HEK293 (cell line): Measurements from ENCODE around the gene DSCAML1.

ENCODE experiments used
- CTCF ChIA-PET: fragments of 350-600 bp; formaldehyde crosslinking; extraction: SDS; loops from one replicate; lab custom pipeline; 2021; ENCODE audit warnings: antibody characterized with exemption; lab: Yijun Ruan, JAX
- POLR2A ChIA-PET: fragments of 300-600 bp; formaldehyde crosslinking; extraction: SDS; loops from one replicate; lab custom pipeline; 2020; ENCODE audit warnings: antibody characterized with exemption, inconsistent platforms; lab: Yijun Ruan, JAX
- H3K27ac ChIP-seq: fragments of 200-500 bp; sonication (Bioruptor generic); 2 replicates; pipeline ENCODE4 v1.5.1; 2014; ENCODE audit warnings: low read depth, low read length, control low read depth, inconsistent platforms; ENCODE audit errors: extremely low read depth
- H3K36me3 ChIP-seq, 2 experiments: fragments of 200-500 bp in 1 of 2; sonication (Bioruptor generic) in 1 of 2; 1 replicate in 1 of 2; 2 replicates in 1 of 2; pipeline ENCODE4 v1.5.1; 2014 to 2017; ENCODE audit warnings: inconsistent platforms in 2 of 2, low read length in 2 of 2; ENCODE audit not compliant: control insufficient read depth in 2 of 2, insufficient read depth in 1 of 2
- H3K4me1 ChIP-seq: fragments of 200-500 bp; sonication (Bioruptor generic); 2 replicates; pipeline ENCODE4 v1.5.1; 2014; ENCODE audit warnings: mild to moderate bottlenecking, low read length, inconsistent platforms; ENCODE audit not compliant: control insufficient read depth, insufficient read depth
- H3K4me3 ChIP-seq: 2 replicates; pipeline ENCODE4 v1.5.1; 2011; ENCODE audit warnings: low read depth, mild to moderate bottlenecking, control low read depth, low read length, moderate library complexity
- H3K9me3 ChIP-seq: fragments of 200-500 bp; sonication (Bioruptor generic); 2 replicates; pipeline ENCODE4 v1.5.1; 2014; ENCODE audit warnings: low read depth, low read length, inconsistent platforms; ENCODE audit not compliant: control insufficient read depth, insufficient read depth
- BCL11A ChIP-seq: fragments of 450-650 bp; formaldehyde crosslinking; IDR thresholded peaks from 2 replicates; pipeline ENCODE4 v1.5.1; 2016; ENCODE audit warnings: low read depth, missing biosample characterization, missing genetic modification characterization
- PRDM4 ChIP-seq: fragments of 450-650 bp; formaldehyde crosslinking; IDR thresholded peaks from 2 replicates; pipeline ENCODE4 v1.5.1; 2017; ENCODE audit warnings: missing biosample characterization, missing genetic modification characterization
- ZBTB21 ChIP-seq: fragments of 450-650 bp; formaldehyde crosslinking; IDR thresholded peaks from 2 replicates; pipeline ENCODE4 v1.5.1; 2017; ENCODE audit warnings: missing biosample characterization, missing genetic modification characterization
- ZIC2 ChIP-seq: fragments of 450-650 bp; formaldehyde crosslinking; IDR thresholded peaks from 2 replicates; pipeline ENCODE4 v1.5.1; 2016; ENCODE audit warnings: missing biosample characterization, missing genetic modification characterization
- ZNF132 ChIP-seq: fragments of 450-650 bp; formaldehyde crosslinking; IDR thresholded peaks from 2 replicates; pipeline ENCODE4 v1.5.1; 2017; ENCODE audit warnings: missing biosample characterization, missing genetic modification characterization, borderline replicate concordance
- ZNF148 ChIP-seq: fragments of 450-650 bp; formaldehyde crosslinking; IDR thresholded peaks from 2 replicates; pipeline ENCODE4 v1.5.0; 2017; ENCODE audit warnings: missing biosample characterization, missing genetic modification characterization, borderline replicate concordance
- ZNF175 ChIP-seq: fragments of 450-650 bp; formaldehyde crosslinking; IDR thresholded peaks from 2 replicates; pipeline ENCODE4 v1.5.1; 2016; ENCODE audit warnings: missing biosample characterization, missing genetic modification characterization
- ZNF223 ChIP-seq: fragments of 450-650 bp; formaldehyde crosslinking; IDR thresholded peaks from 2 replicates; pipeline ENCODE4 v1.5.1; 2016; ENCODE audit warnings: missing biosample characterization, missing genetic modification characterization
- ZNF248 ChIP-seq: fragments of 450-650 bp; formaldehyde crosslinking; IDR thresholded peaks from 2 replicates; pipeline ENCODE4 v1.5.1; 2017; ENCODE audit warnings: missing biosample characterization, missing genetic modification characterization
- ZNF292 ChIP-seq: fragments of 450-650 bp; formaldehyde crosslinking; IDR thresholded peaks from 2 replicates; pipeline ENCODE4 v1.5.1; 2016; ENCODE audit warnings: low read depth, missing biosample characterization, missing genetic modification characterization, borderline replicate concordance
- ZNF341 ChIP-seq: fragments of 450-650 bp; formaldehyde crosslinking; IDR thresholded peaks from 2 replicates; pipeline ENCODE4; 2016; ENCODE audit warnings: low read depth, missing biosample characterization, missing genetic modification characterization
- ZNF391 ChIP-seq: fragments of 450-650 bp; formaldehyde crosslinking; IDR thresholded peaks from 2 replicates; pipeline ENCODE4 v1.5.1; 2016; ENCODE audit warnings: low read depth, missing biosample characterization, missing genetic modification characterization, borderline replicate concordance
- ZNF394 ChIP-seq: fragments of 450-650 bp; formaldehyde crosslinking; IDR thresholded peaks from 2 replicates; pipeline ENCODE4 v1.5.1; 2016; ENCODE audit warnings: missing biosample characterization, missing genetic modification characterization, mild to moderate bottlenecking, moderate library complexity, borderline replicate concordance
- ZNF488 ChIP-seq: fragments of 450-650 bp; formaldehyde crosslinking; IDR thresholded peaks from 2 replicates; pipeline ENCODE4 v1.5.1; 2016; ENCODE audit warnings: missing biosample characterization, missing genetic modification characterization
- ZNF521 ChIP-seq: fragments of 450-650 bp; formaldehyde crosslinking; IDR thresholded peaks from 2 replicates; pipeline ENCODE4 v1.5.1; 2017; ENCODE audit warnings: missing biosample characterization, mild to moderate bottlenecking, missing genetic modification characterization
- ZNF549 ChIP-seq: fragments of 450-650 bp; IDR thresholded peaks from 2 replicates; pipeline ENCODE4 v1.5.1; 2018; ENCODE audit warnings: missing biosample characterization, missing genetic modification characterization, mild to moderate bottlenecking, inconsistent platforms, moderate library complexity
- ZNF621 ChIP-seq: fragments of 450-650 bp; formaldehyde crosslinking; IDR thresholded peaks from 2 replicates; pipeline ENCODE4 v1.5.1; 2017; ENCODE audit warnings: missing biosample characterization, missing genetic modification characterization
- ZNF626 ChIP-seq: fragments of 450-650 bp; sonication (Bioruptor Pico); formaldehyde crosslinking; IDR thresholded peaks from 2 replicates; pipeline ENCODE4 v1.5.1; 2018; ENCODE audit warnings: missing biosample characterization, missing genetic modification characterization, inconsistent platforms
- ZNF629 ChIP-seq: fragments of 450-650 bp; formaldehyde crosslinking; IDR thresholded peaks from 2 replicates; pipeline ENCODE4 v1.5.1; 2017; ENCODE audit warnings: missing biosample characterization, missing genetic modification characterization
- ZNF639 ChIP-seq: fragments of 450-650 bp; formaldehyde crosslinking; IDR thresholded peaks from 2 replicates; pipeline ENCODE4 v1.5.1; 2016; ENCODE audit warnings: missing biosample characterization, missing genetic modification characterization
- ZNF777 ChIP-seq: fragments of 450-650 bp; formaldehyde crosslinking; IDR thresholded peaks from 2 replicates; pipeline ENCODE4 v1.5.1; 2017; ENCODE audit warnings: missing biosample characterization, missing genetic modification characterization, borderline replicate concordance
- ZSCAN18 ChIP-seq: fragments of 450-650 bp; formaldehyde crosslinking; IDR thresholded peaks from 2 replicates; pipeline ENCODE4 v1.5.1; 2016; ENCODE audit warnings: missing biosample characterization, missing genetic modification characterization

Gene DSCAML1

GRCh38 chr11:117525866-117526542, 271.0 kb downstream of the DSCAML1 start:
- H3K9me3 ChIP-seq: no peaks in the 10 kb centered on the region
- H3K4me3 ChIP-seq: no peak overlapping the region
- CTCF ChIA-PET: interaction anchor here (1.8 kb wide), 1 partner anchor 100 kb away, joined by 5 read pairs; no protein-coding TSS in a partner anchor
- POLR2A ChIA-PET: no interaction called here
- peaks cover 3% of the 10 kb centered on the region; the same call in 1 of the 2 replicates for H3K4me1 ChIP-seq
- no peaks in the 10 kb centered on the region for H3K36me3 ChIP-seq
- TF ChIP-seq ZNF549 (tag by site-specific recombination) (no peak), ZNF621 (tag by site-specific recombination) (no peak), ZNF777 (no peak), ZNF394 (tag by site-specific recombination) (no peak), ZSCAN18 (tag by site-specific recombination) (no peak), ZNF639 (tag by site-specific recombination) (no peak), ZNF148 (tag by site-specific recombination) (no peak), BCL11A (tag by site-specific recombination) (no peak), ZNF626 (tag by site-specific recombination) (no peak), ZNF292 (tag by site-specific recombination) (no peak), ZNF521 (tag by site-specific recombination) (no peak), ZNF341 (tag by site-specific recombination) (no peak), ZNF132 (tag by site-specific recombination) (no peak), ZNF391 (tag by site-specific recombination) (no peak)
- TF ChIP-seq, all 188 proteins: peak for 0
- no peak overlapping the region for H3K27ac ChIP-seq

GRCh38 chr11:117524468-117525183, 272.4 kb downstream of the DSCAML1 start:
- Histone ChIP-seq H3K27ac (no peak overlapping the region), H3K4me3 (no peak overlapping the region), H3K9me3 (no peaks in the 10 kb centered on the region), H3K4me1 (peaks cover 3% of the 10 kb centered on the region; the same call in 1 of the 2 replicates), H3K36me3 (no peaks in the 10 kb centered on the region)
- TF ChIP-seq ZNF488 (no peak), ZNF175 (tag by site-specific recombination) (no peak), ZNF223 (no peak), ZNF248 (tag by site-specific recombination) (no peak), ZNF629 (tag by site-specific recombination) (no peak), ZIC2 (tag by site-specific recombination) (no peak), ZBTB21 (tag by site-specific recombination) (no peak), PRDM4 (no peak)
- POLR2A ChIA-PET: interaction anchor here (0.6 kb wide), 1 partner anchor 376 kb away, joined by 6 read pairs; no protein-coding TSS in a partner anchor
- CTCF ChIA-PET: interaction anchor here (1.3 kb wide), 1 partner anchor 282 kb away, joined by 3 read pairs; no protein-coding TSS in a partner anchor
